Thoracic aorta (tissue), 2 donors: Measurements from ENCODE around the gene LYRM4. TPM values are rescaled to one million over a fixed set of nuclear protein-coding genes. Genes with fewer than 3 reads are reported as not detected.

Source experiments
- ATAC-seq: fragments of 150-250 bp; one replicate; pipeline ENCODE4 v1.8.0; 2017; ENCODE audit warnings: low read depth; ENCODE audit not compliant: insufficient number of reproducible peaks, low FRiP score
- DNase-seq: peaks from one replicate; pipeline ENCODE4 v3.0.0-alpha.2; 2020; ENCODE audit warnings: low spot score
- H3K27ac ChIP-seq, 2 donors: fragments of 200-600 bp; sonication (generic); 1 replicate in 1 of 2; 2 replicates in 1 of 2; pipeline ENCODE4 v1.5.1; 2016; ENCODE audit warnings: mild to moderate bottlenecking in 2 of 2, moderate library complexity in 2 of 2
- H3K27me3 ChIP-seq: fragments of 200-600 bp; sonication (generic); replicated peaks from 2 replicates; pipeline ENCODE4 v1.6.0; 2016; ENCODE audit warnings: mild to moderate bottlenecking; ENCODE audit not compliant: insufficient read depth
- H3K36me3 ChIP-seq: fragments of 200-600 bp; sonication (generic); one replicate; pipeline ENCODE4 v1.5.1; 2016
- H3K4me1 ChIP-seq, 2 donors: fragments of 200-600 bp; sonication (generic); 1 replicate in 1 of 2; 2 replicates in 1 of 2; pipeline versions ENCODE4 v1.5.1 to v1.6.0; 2016; ENCODE audit warnings: low read depth in 2 of 2, mild to moderate bottlenecking in 1 of 2; ENCODE audit not compliant: control insufficient read depth in 1 of 2
- H3K4me3 ChIP-seq: fragments of 200-600 bp; sonication (generic); 2 replicates; pipeline ENCODE4 v1.5.1; 2016; ENCODE audit warnings: mild to moderate bottlenecking
- H3K9me3 ChIP-seq: fragments of 200-600 bp; sonication (generic); 2 replicates; pipeline ENCODE4 v1.5.1; 2016
- CTCF ChIP-seq: fragments of 200-600 bp; sonication (generic); IDR thresholded peaks from one replicate; pipeline ENCODE4 v1.5.1; 2019; ENCODE audit warnings: antibody characterized with exemption
- total RNA-seq, 2 donors: library from RNA; depleted of rRNA; stranded (reverse); fragments of >200 nt; gene quantifications; one replicate each; pipeline versions ENCODE4 v1.1.0 to v1.2.3, GENCODE V29; 2016

LYRM4 gene
- total RNA-seq, 2 donors from 2014 or later, result 6.9 to 27.2 TPM

GRCh38 chr6:5127106-5127687 is 133.6 kb downstream of the LYRM4 start:
- TF ChIP-seq CTCF, result no peak
- Histone ChIP-seq H3K27ac (no peak overlapping the region), H3K27me3 (no peaks in the 10 kb centered on the region), H3K36me3 (no peaks in the 10 kb centered on the region), H3K4me3 (no peak overlapping the region), H3K9me3 (no peaks in the 10 kb centered on the region), H3K4me1 (no peaks in the 10 kb centered on the region)
- ATAC-seq (no peak), DNase-seq (no peak)

- TF ChIP-seq CTCF, result no peak
- Histone ChIP-seq H3K4me1 (no peaks in the 10 kb centered on the region), H3K9me3 (no peaks in the 10 kb centered on the region), H3K4me3 (no peak overlapping the region), H3K27me3 (no peaks in the 10 kb centered on the region), H3K27ac (no peak overlapping the region), H3K36me3 (no peaks in the 10 kb centered on the region)
- DNase-seq (no peak), ATAC-seq (no peak)
Measured at GRCh38 chr6:5126214-5126613, 134.5 kb downstream of the LYRM4 start.

GRCh38 chr6:5125152-5126006 is 135.4 kb downstream of the LYRM4 start:
- DNase-seq (no peak), ATAC-seq (no peak)
- Histone ChIP-seq H3K9me3 (no peaks in the 10 kb centered on the region), H3K27ac (no peak overlapping the region), H3K4me1 (no peaks in the 10 kb centered on the region), H3K4me3 (no peak overlapping the region), H3K27me3 (no peaks in the 10 kb centered on the region), H3K36me3 (no peaks in the 10 kb centered on the region)
- no peak for TF ChIP-seq CTCF

- H3K36me3 ChIP-seq, result no peaks in the 10 kb centered on the region
- DNase-seq, result no peak
- no peaks in the 10 kb centered on the region for H3K9me3 ChIP-seq
Measured at GRCh38 chr6:5124526-5124925, 136.2 kb downstream of the LYRM4 start.

More at GRCh38 chr6:5124526-5124925, 136.2 kb downstream of the LYRM4 start:
- Histone ChIP-seq H3K4me1 (no peaks in the 10 kb centered on the region), H3K27ac (no peak overlapping the region), H3K4me3 (no peak overlapping the region), H3K27me3 (no peaks in the 10 kb centered on the region)
- no peak for ATAC-seq
- TF ChIP-seq CTCF, result no peak
